ENCODE data around the gene HPX. TPM values are rescaled to one million over a fixed set of nuclear protein-coding genes. Genes with fewer than 3 reads are reported as not detected.
A peak's percentile ranks its signal among the peaks of the same experiment; 100 is the strongest.

HPX gene
- total RNA-seq, 1 experiment from 2014 or later = 1.2 TPM

GRCh38 chr11:6481012-6481923, 40.5 kb upstream of the HPX start, which contains the start of the genes ARFIP2 and TIMM10B:
Gene ARFIP2 (minus strand): TSS chr11:6481331. CDS start chr11:6480421, 910 bp downstream.
Gene TIMM10B (plus strand): TSS chr11:6481501. CDS start chr11:6481517, 16 bp downstream.
- Histone ChIP-seq H3K27me3 (ENCODE audit: insufficient read depth, low read length) (no peaks in the 10 kb centered on the region), H3K18ac (ENCODE audit: insufficient read length, low read depth, low read length) (peak within 1 kb of the TSS; percentile 78), H3K56ac (ENCODE audit: insufficient read length, low read depth, low read length) (peak within 1 kb of the TSS; percentile 60), H3K4ac (ENCODE audit: low read depth, low read length) (peak within 1 kb of the TSS; percentile 13; the same call in 1 of the 2 replicates), H2BK12ac (ENCODE audit: insufficient read length, low read depth, low read length) (no peak within 1 kb of the TSS), H4K8ac (replicated peaks; ENCODE audit: insufficient read length, low read depth, low read length) (no peak within 1 kb of the TSS), H2BK15ac (ENCODE audit: low read depth, low read length) (no peak within 1 kb of the TSS), H3K9ac (ENCODE audit: extremely low read depth, insufficient read length, low read length) (peak within 1 kb of the TSS; percentile 96), H3K23ac (ENCODE audit: insufficient read length, low read depth, low read length) (no peak within 1 kb of the TSS), H3K27ac (ENCODE audit: insufficient read length, low read depth, low read length) (peak within 1 kb of the TSS; percentile 29), H2BK120ac (ENCODE audit: low read depth, low read length, poor library complexity, severe bottlenecking) (no peak within 1 kb of the TSS), H4K5ac (ENCODE audit: insufficient read length, low read depth, low read length) (peak within 1 kb of the TSS; percentile 25), H3K9me3 (ENCODE audit: control insufficient read depth, low read depth, low read length) (no peaks in the 10 kb centered on the region), H3K79me1 (ENCODE audit: insufficient read depth, low read depth, low read length, poor library complexity, severe bottlenecking) (peaks cover 16% of the 10 kb centered on the region), H3K23me2 (ENCODE audit: insufficient read length, low read depth, low read length, poor library complexity, severe bottlenecking) (peaks cover 13% of the 10 kb centered on the region), H4K20me1 (ENCODE audit: control insufficient read depth, insufficient read depth, insufficient read length) (no peaks in the 10 kb centered on the region), H2AFZ (ENCODE audit: low read length) (no peak within 1 kb of the TSS), H2AK5ac (ENCODE audit: insufficient read length, low read length) (peak within 1 kb of the TSS; percentile 15), H3K4me1 (ENCODE audit: insufficient read depth, low read length) (no peaks in the 10 kb centered on the region; the same call in 1 of the 2 replicates), H3K4me2 (ENCODE audit: insufficient read depth, insufficient read length, low read length) (peak within 1 kb of the TSS; percentile 90), H3T11ph (ENCODE audit: low read length) (no peak within 1 kb of the TSS), H2BK20ac (ENCODE audit: low read depth, low read length, poor library complexity, severe bottlenecking) (no peak within 1 kb of the TSS), H2BK5ac (ENCODE audit: insufficient read length, low read length) (peak within 1 kb of the TSS; percentile 13), H3K79me2 (ENCODE audit: insufficient read depth, low read length) (peaks cover 18% of the 10 kb centered on the region; the same call in 1 of the 2 replicates), H4K91ac (ENCODE audit: insufficient read length, low read depth, low read length) (peak within 1 kb of the TSS; percentile 23), H3K14ac (ENCODE audit: insufficient read depth, low read length) (peak within 1 kb of the TSS; percentile 50)
- Mint-ChIP-seq H3K4me1 (peaks cover 11 to 13% of the 10 kb centered on the region in 2 experiments), H3K36me3 (ENCODE audit: insufficient read depth in 1 of 3, low read depth in 3 of 3) (peaks cover 44 to 54% (median 50%) of the 10 kb centered on the region in 3 experiments), H3K27me3 (ENCODE audit: low read depth) (no peaks in the 10 kb centered on the region; the same call in 1 of the 2 replicates), H3K4me3 (peak within 1 kb of the TSS; percentile 98 to 99), H3K27ac (peak within 1 kb of the TSS; percentile 96 to 100 (median 98)), H3K9me3 (no peaks in the 10 kb centered on the region)
- peak; percentile 99 for DNase-seq
- TF ChIP-seq CTCF (conservative IDR thresholded peaks at IDR 0.05) = no peak
- no CpG with 5 or more reads among the region's 66 CpGs for WGBS (ENCODE audit: extremely low coverage, insufficient read length, low lambda C conversion rate)
